Hepatocyte (in vitro differentiated cells): ENCODE measurements around the gene TUBB2B. TPM values are rescaled to one million over a fixed set of nuclear protein-coding genes. Genes with fewer than 3 reads are reported as not detected.

Source experiments
- DNase-seq: peaks from one replicate; pipeline ENCODE4 v3.0.0-alpha.2; 2016; ENCODE audit warnings: low spot score
- H2AFZ ChIP-seq: fragments of 200-600 bp; sonication (generic); 2 replicates; pipeline ENCODE4 v1.6.0; 2016; ENCODE audit warnings: antibody characterized with exemption, mild to moderate bottlenecking
- H3K27ac ChIP-seq: fragments of 200-600 bp; sonication (generic); 2 replicates; pipeline ENCODE4 v1.5.1; 2016; ENCODE audit warnings: mild to moderate bottlenecking
- H3K27me3 ChIP-seq: fragments of 200-600 bp; sonication (generic); 2 replicates; pipeline ENCODE4 v1.6.1; 2016
- H3K36me3 ChIP-seq: fragments of 200-600 bp; sonication (generic); replicated peaks from 2 replicates; pipeline ENCODE4 v1.5.1; 2016; ENCODE audit warnings: low read depth; ENCODE audit not compliant: insufficient read depth
- H3K4me1 ChIP-seq: fragments of 200-600 bp; sonication (generic); 2 replicates; pipeline ENCODE4 v1.5.1; 2016; ENCODE audit warnings: mild to moderate bottlenecking, moderate library complexity; ENCODE audit not compliant: insufficient read depth
- H3K4me2 ChIP-seq: fragments of 200-600 bp; sonication (generic); 2 replicates; pipeline ENCODE4 v1.6.0; 2016
- H3K4me3 ChIP-seq: fragments of 200-600 bp; sonication (generic); 2 replicates; pipeline ENCODE4 v1.5.1; 2016; ENCODE audit warnings: mild to moderate bottlenecking
- H3K79me2 ChIP-seq: fragments of 200-600 bp; sonication (generic); 2 replicates; pipeline ENCODE4 v1.6.0; 2017; ENCODE audit warnings: mild to moderate bottlenecking
- H3K9me2 ChIP-seq: fragments of 200-600 bp; sonication (generic); replicated peaks from 2 replicates; pipeline ENCODE4 v1.6.0; 2017; ENCODE audit warnings: mild to moderate bottlenecking; ENCODE audit not compliant: insufficient read depth
- H3K9me3 ChIP-seq: fragments of 200-600 bp; sonication (generic); 2 replicates; pipeline ENCODE4 v1.5.1; 2016; ENCODE audit warnings: low read depth, mild to moderate bottlenecking
- H4K20me1 ChIP-seq: fragments of 200-600 bp; sonication (generic); 2 replicates; pipeline ENCODE4 v1.6.0; 2016; ENCODE audit warnings: mild to moderate bottlenecking; ENCODE audit not compliant: insufficient read depth, poor library complexity, severe bottlenecking
- EZH2 ChIP-seq: fragments of 200-600 bp; sonication (generic); IDR thresholded peaks from 2 replicates; pipeline ENCODE4 v1.6.1; 2016; ENCODE audit warnings: antibody characterized with exemption, mild to moderate bottlenecking, borderline replicate concordance
- EZH2phosphoT487 ChIP-seq: fragments of 200-600 bp; sonication (generic); IDR thresholded peaks from one replicate; pipeline ENCODE4 v1.6.1; 2018; ENCODE audit warnings: antibody characterized with exemption, mild to moderate bottlenecking, low read depth, moderate library complexity; ENCODE audit not compliant: unreplicated experiment, severe bottlenecking
- WGBS: methylation state at CpG from one replicate; pipeline ENCODE4 v1.1.6; 2016; ENCODE audit warnings: low lambda C conversion rate; ENCODE audit errors: missing lambda C conversion rate; 5-methylcytosine and 5-hydroxymethylcytosine counted together
- polyA plus RNA-seq: library from polyadenylated mRNA; unstranded; fragments of >200 nt; fragmentation: Nextera tagmentation; extraction: Ambion mirVana; gene quantifications from 2 replicates; pipeline ENCODE4 v1.2.1, GENCODE V29; 2016
- total RNA-seq: library from RNA; depleted of rRNA; stranded (reverse); fragments of >200 nt; gene quantifications from 2 replicates; pipeline ENCODE4 v1.2.3, GENCODE V29; 2014
- TF ChIP-seq, protein P1 (sequence below): fragments of 200-600 bp; sonication (generic); IDR thresholded peaks from 2 replicates; pipeline ENCODE4 v1.5.1; 2016; ENCODE audit warnings: antibody characterized with exemption, mild to moderate bottlenecking; ENCODE audit not compliant: poor library complexity

Gene TUBB2B
- total and polyA plus RNA-seq, 2 experiments from 2014 or later, result 36.4 to 72.0 TPM

DNA sequence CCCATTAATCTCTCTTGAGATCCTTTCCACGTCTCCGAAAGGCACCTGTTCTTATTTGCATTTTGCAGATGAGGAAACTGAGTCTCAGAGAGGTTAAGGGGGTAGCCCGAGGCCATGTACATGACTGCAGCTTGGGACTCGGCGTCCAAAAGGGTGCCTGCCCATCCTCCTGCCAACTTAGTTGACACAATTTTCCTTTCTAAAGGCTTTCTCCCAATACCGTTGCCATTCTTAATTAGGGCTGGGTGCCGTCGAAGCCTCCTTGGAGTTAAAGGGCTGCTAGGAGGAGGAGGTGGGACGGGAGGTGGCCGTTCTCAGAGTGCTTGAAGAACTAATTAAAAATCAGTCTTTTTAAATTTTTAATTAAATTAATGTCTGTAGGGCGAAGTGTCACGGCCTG lies 30.7 kb upstream of the TUBB2B start:
- peak overlapping the region; percentile 61 for H2AFZ ChIP-seq
- DNase-seq, result no peak
- H3K79me2 ChIP-seq, result peaks cover 38% of the 10 kb centered on the region
- H3K4me2 ChIP-seq, result peak overlapping the region; percentile 81
- H4K20me1 ChIP-seq, result no peaks in the 10 kb centered on the region
- no peak overlapping the region for H3K27ac ChIP-seq
- no peaks in the 10 kb centered on the region for H3K36me3 ChIP-seq
- H3K4me1 ChIP-seq, result peaks cover 10% of the 10 kb centered on the region
- TF ChIP-seq EZH2phosphoT487 (no peak), EZH2 (no peak)
- no peaks in the 10 kb centered on the region for H3K9me2 ChIP-seq
- no peaks in the 10 kb centered on the region for H3K9me3 ChIP-seq
- no peaks in the 10 kb centered on the region for H3K27me3 ChIP-seq
- WGBS, result 78% methylated on average over 12 of the region's 12 CpGs
- H3K4me3 ChIP-seq, result no peak overlapping the region

DNA sequence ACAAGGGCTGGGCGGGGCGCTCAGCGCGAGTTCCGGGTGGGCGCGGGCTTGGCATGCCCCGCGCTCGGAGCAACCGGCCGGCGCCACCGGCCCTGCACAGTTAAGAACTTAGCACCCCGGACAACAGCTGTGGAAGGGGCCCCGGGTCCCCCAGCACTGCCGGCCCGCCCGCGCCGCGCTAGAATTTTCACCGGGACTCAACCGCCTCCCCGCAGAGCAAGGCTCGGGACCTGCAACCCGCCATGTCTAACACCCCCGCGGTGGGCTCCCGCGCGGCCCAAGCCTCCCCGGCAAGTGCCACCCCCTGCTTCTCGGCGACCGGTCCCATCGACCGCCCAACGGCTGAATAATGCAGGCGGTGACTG lies 26.1 kb upstream of the TUBB2B start:
- WGBS, result 97% methylated on average over 20 of the region's 40 CpGs
- Histone ChIP-seq H3K4me2 (no peak overlapping the region), H3K79me2 (no peaks in the 10 kb centered on the region), H3K27me3 (no peaks in the 10 kb centered on the region), H3K9me2 (no peaks in the 10 kb centered on the region), H3K9me3 (no peaks in the 10 kb centered on the region), H3K27ac (no peak overlapping the region), H3K36me3 (no peaks in the 10 kb centered on the region), H3K4me3 (no peak overlapping the region), H2AFZ (no peak overlapping the region), H4K20me1 (no peaks in the 10 kb centered on the region), H3K4me1 (peaks cover 6% of the 10 kb centered on the region)
- no peak for DNase-seq
- TF ChIP-seq, protein P1, sequence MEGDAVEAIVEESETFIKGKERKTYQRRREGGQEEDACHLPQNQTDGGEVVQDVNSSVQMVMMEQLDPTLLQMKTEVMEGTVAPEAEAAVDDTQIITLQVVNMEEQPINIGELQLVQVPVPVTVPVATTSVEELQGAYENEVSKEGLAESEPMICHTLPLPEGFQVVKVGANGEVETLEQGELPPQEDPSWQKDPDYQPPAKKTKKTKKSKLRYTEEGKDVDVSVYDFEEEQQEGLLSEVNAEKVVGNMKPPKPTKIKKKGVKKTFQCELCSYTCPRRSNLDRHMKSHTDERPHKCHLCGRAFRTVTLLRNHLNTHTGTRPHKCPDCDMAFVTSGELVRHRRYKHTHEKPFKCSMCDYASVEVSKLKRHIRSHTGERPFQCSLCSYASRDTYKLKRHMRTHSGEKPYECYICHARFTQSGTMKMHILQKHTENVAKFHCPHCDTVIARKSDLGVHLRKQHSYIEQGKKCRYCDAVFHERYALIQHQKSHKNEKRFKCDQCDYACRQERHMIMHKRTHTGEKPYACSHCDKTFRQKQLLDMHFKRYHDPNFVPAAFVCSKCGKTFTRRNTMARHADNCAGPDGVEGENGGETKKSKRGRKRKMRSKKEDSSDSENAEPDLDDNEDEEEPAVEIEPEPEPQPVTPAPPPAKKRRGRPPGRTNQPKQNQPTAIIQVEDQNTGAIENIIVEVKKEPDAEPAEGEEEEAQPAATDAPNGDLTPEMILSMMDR, result no peak
- no peak for TF ChIP-seq EZH2
- no peak for TF ChIP-seq EZH2phosphoT487

DNA sequence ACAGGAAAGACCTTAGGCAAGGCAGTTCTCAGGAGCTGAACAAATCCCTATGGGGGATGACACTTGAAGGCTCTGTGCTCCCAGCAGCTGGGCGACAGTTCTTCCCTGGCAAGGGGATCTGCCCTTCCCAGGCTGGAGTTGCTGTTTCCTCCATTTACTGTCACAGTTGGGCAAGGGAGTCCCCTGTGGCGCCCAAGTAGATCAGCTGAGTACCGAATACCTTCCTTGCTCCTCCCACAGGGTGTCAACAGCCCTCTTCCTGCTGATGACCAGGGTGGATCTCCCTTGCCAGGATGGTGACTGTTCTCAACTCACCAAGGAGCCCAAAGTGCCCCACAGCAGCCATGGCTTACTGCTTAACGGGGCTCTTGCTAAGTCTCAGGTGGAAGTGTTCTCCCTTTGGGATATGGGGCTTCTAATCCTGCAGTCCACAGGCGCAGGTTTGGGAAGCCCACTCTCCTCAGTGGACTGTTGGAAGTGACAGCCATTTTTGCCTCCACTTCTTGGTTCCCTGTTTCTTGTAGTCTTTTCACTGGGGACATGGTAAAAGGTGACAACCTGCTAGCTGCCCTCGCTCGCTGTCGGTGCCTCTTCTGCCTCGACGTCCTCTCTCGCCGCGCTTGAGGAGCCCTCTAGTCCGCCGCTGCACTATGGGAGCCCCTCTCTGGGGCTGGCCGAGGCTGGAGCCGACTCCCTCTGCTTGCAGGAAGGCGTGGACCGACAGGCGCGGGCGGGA lies 25.6 kb upstream of the TUBB2B start:
- Histone ChIP-seq H3K27ac (no peak overlapping the region), H2AFZ (no peak overlapping the region), H3K4me3 (no peak overlapping the region), H4K20me1 (no peaks in the 10 kb centered on the region), H3K9me3 (no peaks in the 10 kb centered on the region), H3K27me3 (no peaks in the 10 kb centered on the region), H3K4me2 (no peak overlapping the region), H3K36me3 (no peaks in the 10 kb centered on the region), H3K79me2 (no peaks in the 10 kb centered on the region), H3K9me2 (no peaks in the 10 kb centered on the region), H3K4me1 (peaks cover 12% of the 10 kb centered on the region)
- TF ChIP-seq EZH2phosphoT487, result no peak
- no peak for TF ChIP-seq EZH2
- TF ChIP-seq, protein P1, result no peak
- whole genome bisulfite sequencing, result 93% methylated on average over 22 of the region's 22 CpGs
- DNase-seq, result no peak

DNA sequence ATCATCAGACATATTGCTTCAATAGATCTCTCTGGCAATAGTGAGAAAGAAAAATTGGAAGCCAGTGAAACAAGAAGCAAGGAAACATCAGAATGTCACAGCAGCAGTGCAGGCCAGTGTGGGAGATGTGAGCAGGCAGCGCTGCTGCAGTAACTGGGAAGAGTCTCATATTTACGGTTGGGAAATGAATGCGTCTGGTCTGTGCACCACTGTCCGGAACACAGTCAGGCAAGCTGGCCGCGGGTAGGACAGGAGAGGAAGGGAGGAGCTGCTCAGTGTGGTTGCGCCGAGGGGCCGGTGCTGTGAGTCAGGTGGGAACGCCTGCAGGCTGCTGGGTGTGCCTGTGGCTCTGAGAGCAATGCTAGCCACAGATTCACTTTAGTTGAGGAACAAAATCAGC lies 24.9 kb upstream of the TUBB2B start:
- Histone ChIP-seq H3K79me2 (no peaks in the 10 kb centered on the region), H3K9me3 (no peaks in the 10 kb centered on the region), H3K36me3 (no peaks in the 10 kb centered on the region), H4K20me1 (no peaks in the 10 kb centered on the region), H2AFZ (no peak overlapping the region), H3K4me2 (no peak overlapping the region), H3K4me3 (no peak overlapping the region), H3K27me3 (no peaks in the 10 kb centered on the region), H3K4me1 (peaks cover 14% of the 10 kb centered on the region), H3K27ac (no peak overlapping the region), H3K9me2 (no peaks in the 10 kb centered on the region)
- TF ChIP-seq EZH2phosphoT487 (no peak), EZH2 (no peak)
- TF ChIP-seq, protein P1, result no peak
- no peak for DNase-seq
- 86% methylated on average over 10 of the region's 10 CpGs for WGBS
